H9 (cell line): Measurements from ENCODE around the gene XKRX. TPM values are rescaled to one million over a fixed set of nuclear protein-coding genes. Genes with fewer than 3 reads are reported as not detected.

ENCODE experiments used
- DNase-seq: peaks from one replicate; pipeline ENCODE4 v3.0.0-alpha.2; 2017
- H2AFZ ChIP-seq: one replicate; pipeline ENCODE4 v1.6.1; 2013; ENCODE audit warnings: mild to moderate bottlenecking, low read length, control low read depth, moderate library complexity
- H2AK5ac ChIP-seq: 2 replicates; pipeline ENCODE4 v1.6.1; 2013; ENCODE audit warnings: low read length, control low read depth, mixed read lengths; ENCODE audit not compliant: insufficient read length
- H2BK120ac ChIP-seq: one replicate; pipeline ENCODE4 v1.6.1; 2013; ENCODE audit warnings: low read depth, mild to moderate bottlenecking, low read length, control low read depth, inconsistent platforms; ENCODE audit not compliant: poor library complexity, severe bottlenecking
- H2BK12ac ChIP-seq: 2 replicates; pipeline ENCODE4 v1.6.1; 2013; ENCODE audit warnings: low read length, control low read depth, mixed read lengths, low read depth; ENCODE audit not compliant: insufficient read length
- H2BK15ac ChIP-seq: 2 replicates; pipeline ENCODE4 v1.6.1; 2013; ENCODE audit warnings: low read depth, low read length, control low read depth
- H2BK20ac ChIP-seq: one replicate; pipeline ENCODE4 v1.6.1; 2013; ENCODE audit warnings: low read depth, mild to moderate bottlenecking, low read length, control low read depth, inconsistent platforms; ENCODE audit not compliant: poor library complexity, severe bottlenecking
- H2BK5ac ChIP-seq: 2 replicates; pipeline ENCODE4 v1.6.1; 2013; ENCODE audit warnings: low read length, control low read depth, mixed read lengths; ENCODE audit not compliant: insufficient read length
- H3K14ac ChIP-seq: 2 replicates; pipeline ENCODE4 v1.6.1; 2013; ENCODE audit warnings: low read length, control low read depth; ENCODE audit not compliant: insufficient read depth
- H3K18ac ChIP-seq: 2 replicates; pipeline ENCODE4 v1.6.1; 2013; ENCODE audit warnings: low read depth, mild to moderate bottlenecking, mixed read lengths, low read length, control low read depth; ENCODE audit not compliant: insufficient read length
- H3K23ac ChIP-seq: 2 replicates; pipeline ENCODE4 v1.6.1; 2013; ENCODE audit warnings: low read length, control low read depth, mixed read lengths, low read depth; ENCODE audit not compliant: insufficient read length
- H3K23me2 ChIP-seq: 2 replicates; pipeline ENCODE4 v1.6.1; 2013; ENCODE audit warnings: low read depth, mild to moderate bottlenecking, mixed read lengths, low read length, control low read depth; ENCODE audit not compliant: insufficient read length, poor library complexity, severe bottlenecking
- H3K27ac ChIP-seq: 2 replicates; pipeline ENCODE4 v1.5.1; 2013; ENCODE audit warnings: low read length, control low read depth, mixed read lengths, low read depth; ENCODE audit not compliant: insufficient read length
- H3K27me3 ChIP-seq: 2 replicates; pipeline ENCODE4 v1.6.1; 2013; ENCODE audit warnings: low read length, control low read depth, inconsistent platforms; ENCODE audit not compliant: insufficient read depth
- H3K4ac ChIP-seq: 2 replicates; pipeline ENCODE4 v1.6.1; 2013; ENCODE audit warnings: low read depth, mild to moderate bottlenecking, control low read depth, inconsistent platforms, low read length, moderate library complexity
- H3K4me1 ChIP-seq: 2 replicates; pipeline ENCODE4 v1.6.1; 2013; ENCODE audit warnings: low read length, control low read depth, inconsistent platforms; ENCODE audit not compliant: insufficient read depth
- H3K4me2 ChIP-seq: 2 replicates; pipeline ENCODE4 v1.6.1; 2013; ENCODE audit warnings: low read length, control low read depth, mixed read lengths; ENCODE audit not compliant: insufficient read length, insufficient read depth
- H3K56ac ChIP-seq: 2 replicates; pipeline ENCODE4 v1.6.1; 2013; ENCODE audit warnings: low read depth, mild to moderate bottlenecking, mixed read lengths, low read length, control low read depth; ENCODE audit not compliant: insufficient read length
- H3K79me1 ChIP-seq: 2 replicates; pipeline ENCODE4 v1.6.1; 2013; ENCODE audit warnings: low read depth, mild to moderate bottlenecking, moderate library complexity, low read length, control low read depth, inconsistent platforms; ENCODE audit not compliant: insufficient read depth, poor library complexity, severe bottlenecking
- H3K79me2 ChIP-seq: 2 replicates; pipeline ENCODE4 v1.6.1; 2013; ENCODE audit warnings: low read length, control low read depth, inconsistent platforms; ENCODE audit not compliant: insufficient read depth
- H3K9ac ChIP-seq: 2 replicates; pipeline ENCODE4 v1.6.1; 2013; ENCODE audit warnings: low read length, control low read depth, mixed read lengths; ENCODE audit not compliant: insufficient read length; ENCODE audit errors: extremely low read depth
- H3K9me3 ChIP-seq: one replicate; pipeline ENCODE4 v1.6.1; 2013; ENCODE audit warnings: low read depth, low read length, inconsistent platforms; ENCODE audit not compliant: control insufficient read depth
- H3T11ph ChIP-seq: one replicate; pipeline ENCODE4 v1.6.1; 2013; ENCODE audit warnings: mild to moderate bottlenecking, low read length, control low read depth, inconsistent platforms
- H4K20me1 ChIP-seq: one replicate; pipeline ENCODE4 v1.6.1; 2013; ENCODE audit not compliant: control insufficient read depth, insufficient read length, insufficient read depth
- H4K5ac ChIP-seq: 2 replicates; pipeline ENCODE4 v1.6.1; 2013; ENCODE audit warnings: low read depth, mild to moderate bottlenecking, mixed read lengths, low read length, control low read depth; ENCODE audit not compliant: insufficient read length
- H4K8ac ChIP-seq: replicated peaks from 2 replicates; pipeline ENCODE4 v1.6.1; 2013; ENCODE audit warnings: low read length, control low read depth, mixed read lengths, low read depth; ENCODE audit not compliant: insufficient read length
- H4K91ac ChIP-seq: 2 replicates; pipeline ENCODE4 v1.6.1; 2013; ENCODE audit warnings: low read depth, mild to moderate bottlenecking, moderate library complexity, mixed read lengths, low read length, control low read depth; ENCODE audit not compliant: insufficient read length
- H3K27ac Mint-ChIP-seq, 3 experiments: 2 replicates in 2 of 3; 3 replicates in 1 of 3; pipeline ENCODE4 v1.8.0; 2020 to 2021; ENCODE audit warnings: mixed read lengths in 3 of 3, mild to moderate bottlenecking in 1 of 3, moderate library complexity in 1 of 3
- H3K27me3 Mint-ChIP-seq: 2 replicates; pipeline ENCODE4 v1.8.0; 2021; ENCODE audit warnings: low read depth, mild to moderate bottlenecking, moderate library complexity, mixed read lengths
- H3K36me3 Mint-ChIP-seq, 3 experiments: 2 replicates in 2 of 3; 3 replicates in 1 of 3; pipeline ENCODE4 v1.8.0; 2020 to 2021; ENCODE audit warnings: low read depth in 3 of 3, mixed read lengths in 3 of 3; ENCODE audit not compliant: insufficient read depth in 1 of 3
- H3K4me1 Mint-ChIP-seq, 2 experiments: 2 replicates each; pipeline ENCODE4 v1.8.0; 2020; ENCODE audit warnings: mixed read lengths in 2 of 2
- H3K4me3 Mint-ChIP-seq, 2 experiments: 2 replicates in 1 of 2; 3 replicates in 1 of 2; pipeline ENCODE4 v1.8.0; 2020 to 2021; ENCODE audit warnings: mild to moderate bottlenecking in 2 of 2, mixed read lengths in 2 of 2, moderate library complexity in 1 of 2
- H3K9me3 Mint-ChIP-seq, 2 experiments: 2 replicates in 1 of 2; 3 replicates in 1 of 2; pipeline ENCODE4 v1.8.0; 2020; ENCODE audit warnings: mild to moderate bottlenecking in 2 of 2, mixed read lengths in 2 of 2, moderate library complexity in 1 of 2
- WGBS: extraction: QIAGEN DNeasy Blood & Tissue Kit; methylation state at CpG from one replicate; pipeline ENCODE4 v1.1.7; 2013; ENCODE audit warnings: missing lambda C conversion rate, low lambda C conversion rate, mixed read lengths; ENCODE audit not compliant: insufficient read length; ENCODE audit errors: extremely low coverage; 5-methylcytosine and 5-hydroxymethylcytosine counted together
- total RNA-seq: library from RNA; stranded (reverse); gene quantifications from 2 replicates; pipeline ENCODE4 v1.2.1, GENCODE V29; 2021
- TF ChIP-seq, protein P1 (sequence below): fragments of 200-600 bp; sonication (generic); conservative IDR thresholded peaks from 3 replicates; pipeline ENCODE4 v1.8.0; 2021; ENCODE audit warnings: antibody characterized with exemption, mild to moderate bottlenecking

XKRX gene
- total RNA-seq, 1 experiment from 2014 or later, result 0.44 TPM

DNA sequence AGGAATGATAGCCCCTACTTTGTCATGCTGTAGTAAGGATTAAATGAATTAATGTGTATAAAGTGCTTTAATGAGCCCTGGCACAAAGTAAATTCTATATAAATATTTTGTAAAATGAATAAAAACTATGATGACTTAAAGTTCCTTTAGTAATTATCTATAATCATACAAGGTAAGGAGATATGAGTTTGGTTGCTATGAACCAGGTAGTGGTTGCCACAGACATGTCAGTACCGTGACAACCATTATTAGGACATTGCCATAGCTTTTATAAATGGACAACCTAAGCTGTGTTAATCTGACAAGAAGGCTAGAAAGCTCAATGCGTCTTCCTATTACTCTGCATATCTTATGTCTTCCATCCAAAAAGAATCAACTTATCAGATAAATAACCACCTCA lies 40.7 kb upstream of the XKRX start, which contains the start of gene ARL13A:
TSS of gene ARL13A (plus strand) at position 301 of the 400 bp plus-strand sequence. CDS start 3,982 bp downstream, outside the sequence.
- no peak within 1 kb of the TSS for H3K4me3 Mint-ChIP-seq
- H3K36me3 Mint-ChIP-seq, result peaks cover 2 to 8% (median 3%) of the 10 kb centered on the region in 3 experiments; a peak in 5 of 7 replicates

More for the DNA sequence above, 40.7 kb upstream of the XKRX start, which contains the start of gene ARL13A:
- Histone ChIP-seq H2AFZ (no peak within 1 kb of the TSS), H3K23me2 (no peaks in the 10 kb centered on the region), H3K56ac (no peak within 1 kb of the TSS), H3T11ph (no peak within 1 kb of the TSS), H4K5ac (no peak within 1 kb of the TSS), H3K23ac (no peak within 1 kb of the TSS), H2AK5ac (no peak within 1 kb of the TSS), H2BK20ac (no peak within 1 kb of the TSS), H3K27me3 (no peaks in the 10 kb centered on the region), H3K4me1 (no peaks in the 10 kb centered on the region), H4K20me1 (no peaks in the 10 kb centered on the region), H3K4me2 (no peak within 1 kb of the TSS), H3K79me1 (no peaks in the 10 kb centered on the region), H3K18ac (no peak within 1 kb of the TSS), H3K27ac (no peak within 1 kb of the TSS), H3K4ac (no peak within 1 kb of the TSS), H2BK120ac (no peak within 1 kb of the TSS), H3K9ac (no peak within 1 kb of the TSS), H3K79me2 (no peaks in the 10 kb centered on the region), H4K8ac (no peak within 1 kb of the TSS), H2BK5ac (no peak within 1 kb of the TSS), H4K91ac (no peak within 1 kb of the TSS), H2BK15ac (no peak within 1 kb of the TSS), H3K14ac (no peak within 1 kb of the TSS), H2BK12ac (no peak within 1 kb of the TSS), H3K9me3 (peaks cover 28% of the 10 kb centered on the region)
- Mint-ChIP-seq H3K27ac (no peak within 1 kb of the TSS), H3K27me3 (no peaks in the 10 kb centered on the region), H3K9me3 (peaks cover 46 to 47% of the 10 kb centered on the region in 2 experiments), H3K4me1 (no peaks in the 10 kb centered on the region)
- no CpG with 5 or more reads among the region's 2 CpGs for WGBS
- TF ChIP-seq, protein P1, sequence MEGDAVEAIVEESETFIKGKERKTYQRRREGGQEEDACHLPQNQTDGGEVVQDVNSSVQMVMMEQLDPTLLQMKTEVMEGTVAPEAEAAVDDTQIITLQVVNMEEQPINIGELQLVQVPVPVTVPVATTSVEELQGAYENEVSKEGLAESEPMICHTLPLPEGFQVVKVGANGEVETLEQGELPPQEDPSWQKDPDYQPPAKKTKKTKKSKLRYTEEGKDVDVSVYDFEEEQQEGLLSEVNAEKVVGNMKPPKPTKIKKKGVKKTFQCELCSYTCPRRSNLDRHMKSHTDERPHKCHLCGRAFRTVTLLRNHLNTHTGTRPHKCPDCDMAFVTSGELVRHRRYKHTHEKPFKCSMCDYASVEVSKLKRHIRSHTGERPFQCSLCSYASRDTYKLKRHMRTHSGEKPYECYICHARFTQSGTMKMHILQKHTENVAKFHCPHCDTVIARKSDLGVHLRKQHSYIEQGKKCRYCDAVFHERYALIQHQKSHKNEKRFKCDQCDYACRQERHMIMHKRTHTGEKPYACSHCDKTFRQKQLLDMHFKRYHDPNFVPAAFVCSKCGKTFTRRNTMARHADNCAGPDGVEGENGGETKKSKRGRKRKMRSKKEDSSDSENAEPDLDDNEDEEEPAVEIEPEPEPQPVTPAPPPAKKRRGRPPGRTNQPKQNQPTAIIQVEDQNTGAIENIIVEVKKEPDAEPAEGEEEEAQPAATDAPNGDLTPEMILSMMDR, result no peak
- no peak for DNase-seq
